Camera-type eye (tissue), 1 donor: ENCODE results near the gene EEF2KMT. TPM values are rescaled to one million over a fixed set of nuclear protein-coding genes. Genes with fewer than 3 reads are reported as not detected.

ENCODE experiments used
- total RNA-seq: library from RNA; depleted of rRNA; stranded (reverse); fragments of >200 nt; gene quantifications from one replicate; pipeline ENCODE4 v1.2.3, GENCODE V29; 2014

The EEF2KMT gene, protein sequence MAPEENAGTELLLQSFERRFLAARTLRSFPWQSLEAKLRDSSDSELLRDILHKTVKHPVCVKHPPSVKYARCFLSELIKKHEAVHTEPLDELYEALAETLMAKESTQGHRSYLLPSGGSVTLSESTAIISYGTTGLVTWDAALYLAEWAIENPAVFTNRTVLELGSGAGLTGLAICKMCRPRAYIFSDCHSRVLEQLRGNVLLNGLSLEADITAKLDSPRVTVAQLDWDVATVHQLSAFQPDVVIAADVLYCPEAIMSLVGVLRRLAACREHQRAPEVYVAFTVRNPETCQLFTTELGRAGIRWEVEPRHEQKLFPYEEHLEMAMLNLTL
- total RNA-seq = 6.5 TPM

DNA sequence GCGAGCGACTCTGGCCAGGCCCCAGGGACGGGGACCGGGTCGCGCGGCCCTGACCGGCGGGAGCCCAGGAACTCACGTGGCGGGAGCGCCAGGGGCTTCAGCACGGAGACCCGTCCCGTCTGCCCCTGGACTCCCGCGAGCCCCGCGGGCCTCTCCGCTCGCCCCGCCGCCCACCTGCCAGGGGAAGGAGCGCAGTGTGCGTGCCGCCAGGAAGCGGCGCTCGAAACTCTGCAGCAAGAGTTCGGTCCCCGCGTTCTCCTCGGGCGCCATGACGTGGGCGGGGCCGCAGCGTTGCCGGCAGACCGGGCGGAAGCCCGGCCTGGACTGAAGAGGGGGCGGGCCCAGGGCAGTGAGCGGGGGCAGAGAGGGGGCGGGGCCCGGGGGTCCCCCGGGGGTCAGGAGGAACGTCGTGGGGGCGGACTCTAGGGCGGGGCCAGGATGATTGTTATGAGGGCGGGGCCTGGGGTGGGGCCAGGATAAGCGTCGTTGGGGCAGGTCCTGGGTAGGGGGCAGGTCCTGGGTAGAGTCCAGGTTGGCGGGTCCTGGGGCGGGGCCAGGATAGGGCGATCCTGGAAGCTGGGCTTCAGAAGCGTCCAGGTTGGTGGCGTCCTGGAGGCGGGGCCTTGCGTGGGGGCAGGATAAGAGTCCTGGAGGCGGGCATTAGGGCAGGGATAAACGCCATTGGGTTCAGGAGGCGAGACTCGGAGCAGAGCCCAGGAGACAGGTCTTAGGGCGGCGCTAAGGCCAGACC is at the start of gene EEF2KMT:
EEF2KMT (minus strand) TSS at position 326 of the 751 bp plus-strand sequence; CDS start at position 270, 56 bp downstream.

DNA sequence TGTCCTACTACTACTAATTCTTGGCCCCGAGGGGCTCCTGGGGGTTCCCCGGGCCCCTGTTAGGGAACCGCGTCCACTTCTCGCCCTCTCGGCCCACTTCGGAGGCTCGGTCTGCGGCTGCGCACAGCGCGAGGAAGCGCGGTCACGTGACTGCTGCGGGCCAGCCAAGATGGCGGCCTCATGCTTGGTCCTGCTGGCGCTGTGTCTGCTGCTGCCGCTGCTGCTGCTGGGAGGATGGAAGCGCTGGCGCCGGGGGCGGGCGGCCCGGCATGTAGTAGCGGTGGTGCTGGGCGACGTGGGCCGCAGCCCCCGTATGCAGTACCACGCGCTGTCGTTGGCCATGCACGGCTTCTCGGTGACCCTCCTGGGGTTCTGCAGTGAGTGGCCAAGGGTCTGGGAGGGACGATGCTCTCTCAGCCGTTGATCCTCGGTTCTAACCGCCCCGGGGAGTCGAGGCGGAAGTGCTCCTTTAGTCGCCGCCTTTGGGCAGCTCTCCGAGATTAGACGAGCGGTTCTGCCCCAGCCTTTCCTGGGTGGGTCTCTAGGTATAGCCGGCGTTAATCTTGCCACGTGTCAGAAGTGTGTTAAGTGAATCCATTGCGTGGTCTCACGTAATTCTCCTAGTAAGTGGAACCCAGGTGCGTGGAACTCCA is 25.8 kb downstream of the EEF2KMT start, which contains the start of gene ALG1:
ALG1 (plus strand) TSS at position 163 of the 653 bp plus-strand sequence; CDS start at position 170, 7 bp downstream.

DNA sequence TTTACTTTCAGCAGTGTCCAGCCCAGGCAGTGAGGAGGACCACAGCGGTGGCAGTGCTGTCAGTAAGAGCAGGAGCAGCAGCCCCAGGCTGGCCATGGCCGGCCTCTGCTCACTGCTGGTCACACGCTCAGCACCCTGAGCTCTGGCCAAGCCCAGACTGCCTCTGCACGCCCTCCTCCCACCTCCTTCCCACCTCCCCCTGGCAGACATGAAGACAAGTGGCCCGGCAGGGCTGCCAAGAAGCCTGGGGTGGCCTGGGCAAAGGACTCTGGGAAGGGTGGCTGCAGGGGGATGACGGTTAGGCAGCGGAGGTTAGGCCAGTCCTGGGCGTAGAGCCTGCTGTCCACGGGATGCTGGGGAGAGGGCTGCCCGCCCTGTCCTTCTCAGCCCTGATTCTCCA is 31.8 kb downstream of the EEF2KMT start, which contains the start of gene C16orf89:
C16orf89 (minus strand) TSS at position 144 of the 400 bp plus-strand sequence; CDS start at position 96, 48 bp downstream.

Other genes starting within 250 kb of the EEF2KMT start
- gene PPL, start 160.6 kb downstream of the EEF2KMT start, total RNA-seq = 37.7 TPM
- gene SEC14L5, start 139.5 kb downstream of the EEF2KMT start, total RNA-seq = 2.8 TPM
- 17.6 TPM for gene NAGPA, start 63.9 kb downstream of the EEF2KMT start, total RNA-seq
- gene C16orf89, start 31.8 kb downstream of the EEF2KMT start, total RNA-seq = 1.2 TPM
- 19.8 TPM for gene ALG1, start 26.0 kb downstream of the EEF2KMT start, total RNA-seq